ENCODE measurements around the gene TCEAL4.
"Not testable (repeated sequence)": the region's sequence is repeated elsewhere in the genome, so short reads cannot be mapped to it uniquely, and the experiment has no call there.

The TCEAL4 gene

GRCh38 chrX:103595202-103595601 lies 9.9 kb downstream of the TCEAL4 start:
- not testable (repeated sequence) for DNase-seq

GRCh38 chrX:103607364-103608305 lies 22.3 kb downstream of the TCEAL4 start, which contains the start of gene TCEAL3:
TSS of gene TCEAL3 (plus strand) at chrX:103607963. CDS start at chrX:103609065, 1,102 bp downstream.
- peak; percentile 24 for DNase-seq

GRCh38 chrX:103608306-103608963 lies 23.1 kb downstream of the TCEAL4 start:
- no peak for DNase-seq

GRCh38 chrX:103610282-103610681 lies 25.0 kb downstream of the TCEAL4 start:
- DNase-seq = no peak

GRCh38 chrX:103613362-103613890 lies 28.1 kb downstream of the TCEAL4 start:
- DNase-seq = no peak

GRCh38 chrX:103614999-103615398 lies 29.7 kb downstream of the TCEAL4 start:
- no peak for DNase-seq

- DNase-seq = no peak
Observed at GRCh38 chrX:103615781-103616371, 30.6 kb downstream of the TCEAL4 start.

GRCh38 chrX:103616676-103617186 lies 31.4 kb downstream of the TCEAL4 start:
- DNase-seq = no peak

- no peak for DNase-seq
Observed at GRCh38 chrX:103624111-103624510, 38.8 kb downstream of the TCEAL4 start.

- no peak for DNase-seq
Observed at GRCh38 chrX:103626855-103627254, 41.5 kb downstream of the TCEAL4 start.

- DNase-seq = peak; percentile 30
Observed at GRCh38 chrX:103628386-103629317, 43.3 kb downstream of the TCEAL4 start, which contains the start of gene TCEAL1. TSS of gene TCEAL1 (plus strand) at chrX:103628975. CDS start at chrX:103629917, 942 bp downstream.

GRCh38 chrX:103629318-103630170 lies 44.2 kb downstream of the TCEAL4 start:
- DNase-seq = peak; percentile 34

- no peak for DNase-seq
Observed at GRCh38 chrX:103630171-103630511, 44.8 kb downstream of the TCEAL4 start.

- no peak for DNase-seq
Observed at GRCh38 chrX:103631145-103631544, 45.8 kb downstream of the TCEAL4 start.

GRCh38 chrX:103635436-103635835 lies 50.1 kb downstream of the TCEAL4 start:
- DNase-seq = no peak
